Measurements from ENCODE around the gene SCN8A.

DNA sequence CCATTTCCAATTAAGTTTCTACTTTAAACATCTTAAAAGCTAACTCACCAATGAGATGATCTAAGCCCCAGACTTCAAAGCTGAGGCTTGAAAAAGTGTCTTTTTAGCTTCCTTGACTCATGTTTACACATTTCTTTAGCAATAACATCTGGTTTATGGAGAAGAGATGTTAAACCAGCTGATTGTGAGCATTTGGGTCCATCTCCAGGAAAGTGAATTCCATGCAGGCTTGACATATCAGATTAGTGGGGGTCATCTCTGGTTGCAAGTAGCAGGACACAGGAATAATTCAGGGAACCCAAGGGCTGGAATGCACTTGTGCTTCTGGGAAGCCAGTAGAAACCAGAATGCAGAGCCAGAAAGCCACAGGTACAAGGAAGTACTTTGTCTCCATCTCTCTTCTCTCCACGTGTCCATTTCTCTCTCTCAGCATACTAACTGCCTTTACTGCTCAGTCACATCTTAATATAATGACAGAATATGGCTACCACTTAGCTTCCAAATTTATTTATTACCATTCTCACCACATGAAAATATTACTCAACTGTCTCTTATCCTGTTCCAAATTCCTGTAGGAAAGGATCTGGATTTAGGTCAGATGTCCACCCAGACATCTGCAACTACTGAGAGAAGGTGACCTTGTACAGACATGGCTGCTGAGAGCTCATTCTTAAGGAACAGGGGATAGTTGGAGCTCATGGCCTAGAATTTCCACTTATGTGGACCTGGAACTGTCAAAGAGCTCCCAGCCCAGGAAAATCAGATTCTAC, 104.4 kb downstream of the SCN8A start:
- no peak for TF ChIP-seq ZC3H11A (IDR thresholded peaks at IDR 0.05)
- TF ChIP-seq REST (IDR thresholded peaks at IDR 0.05) = no peak

Measured in A549 (cell line).